Mesendoderm (in vitro differentiated cells): ENCODE measurements around the gene WDR37.
A peak's percentile ranks its signal among the peaks of the same experiment; 100 is the strongest.
"Not testable (repeated sequence)": the region's sequence is repeated elsewhere in the genome, so short reads cannot be mapped to it uniquely, and the experiment has no call there.

Experiments used
- DNase-seq: peaks from one replicate; pipeline ENCODE4 v3.0.0; 2013
- H2AK5ac ChIP-seq: 2 replicates; pipeline ENCODE4 v1.6.1; 2013; ENCODE audit warnings: low read length, inconsistent platforms
- H2BK120ac ChIP-seq: 2 replicates; pipeline ENCODE4 v1.6.1; 2013; ENCODE audit warnings: low read depth, mild to moderate bottlenecking, low read length, moderate library complexity, mixed read lengths
- H2BK15ac ChIP-seq: replicated peaks from 2 replicates; pipeline ENCODE4 v1.6.1; 2013; ENCODE audit warnings: low read depth, mild to moderate bottlenecking, moderate library complexity
- H2BK5ac ChIP-seq: 2 replicates; pipeline ENCODE4 v1.6.1; 2013; ENCODE audit warnings: low read length, inconsistent platforms
- H3K18ac ChIP-seq: 2 replicates; pipeline ENCODE4 v1.6.1; 2013; ENCODE audit warnings: mild to moderate bottlenecking, low read length, mixed read lengths
- H3K23ac ChIP-seq: one replicate; pipeline ENCODE4 v1.6.1; 2013; ENCODE audit warnings: low read length
- H3K27ac ChIP-seq: 2 replicates; pipeline ENCODE4 v1.5.1; 2013; ENCODE audit warnings: low read depth, mild to moderate bottlenecking, inconsistent platforms, low read length, moderate library complexity
- H3K27me3 ChIP-seq: 2 replicates; pipeline ENCODE4 v1.6.1; 2013; ENCODE audit warnings: low read length, control low read depth, mild to moderate bottlenecking, inconsistent platforms; ENCODE audit not compliant: insufficient read depth, poor library complexity
- H3K36me3 ChIP-seq: 2 replicates; pipeline ENCODE4 v1.6.1; 2013; ENCODE audit warnings: low read length, inconsistent platforms; ENCODE audit not compliant: control insufficient read depth, insufficient read depth
- H3K4ac ChIP-seq: one replicate; pipeline ENCODE4 v1.6.1; 2013; ENCODE audit warnings: low read depth, mild to moderate bottlenecking, low read length, moderate library complexity
- H3K4me1 ChIP-seq: 2 replicates; pipeline ENCODE4 v1.6.1; 2013; ENCODE audit warnings: low read depth, low read length, inconsistent platforms; ENCODE audit not compliant: control insufficient read depth
- H3K4me2 ChIP-seq: 2 replicates; pipeline ENCODE4 v1.6.1; 2013; ENCODE audit warnings: low read length
- H3K4me3 ChIP-seq: 2 replicates; pipeline ENCODE4 v1.5.1; 2013; ENCODE audit warnings: mild to moderate bottlenecking, low read length
- H3K56ac ChIP-seq: one replicate; pipeline ENCODE4 v1.6.1; 2013; ENCODE audit warnings: low read length
- H3K79me1 ChIP-seq: 2 replicates; pipeline ENCODE4 v1.6.1; 2013; ENCODE audit warnings: low read length, inconsistent platforms
- H3K79me2 ChIP-seq: 2 replicates; pipeline ENCODE4 v1.6.1; 2013; ENCODE audit warnings: mild to moderate bottlenecking, low read length; ENCODE audit not compliant: control insufficient read depth, insufficient read depth
- H3K9ac ChIP-seq: 2 replicates; pipeline ENCODE4 v1.6.1; 2013; ENCODE audit warnings: low read length, inconsistent platforms
- H4K5ac ChIP-seq: one replicate; pipeline ENCODE4 v1.6.1; 2013; ENCODE audit warnings: low read length
- H4K8ac ChIP-seq: one replicate; pipeline ENCODE4 v1.6.1; 2013; ENCODE audit warnings: low read depth, mild to moderate bottlenecking, control low read depth, low read length, moderate library complexity
- WGBS: extraction: QIAGEN DNeasy Blood & Tissue Kit; methylation state at CpG from one replicate; pipeline ENCODE4 v1.1.7; 2013; ENCODE audit warnings: low lambda C conversion rate, missing lambda C conversion rate; ENCODE audit not compliant: insufficient coverage; ENCODE audit errors: extremely low coverage; 5-methylcytosine and 5-hydroxymethylcytosine counted together

Gene WDR37

GRCh38 chr10:1118318-1118717, 62.1 kb downstream of the WDR37 start:
- H3K9ac ChIP-seq, H3K4me2 ChIP-seq, H3K18ac ChIP-seq, H2AK5ac ChIP-seq, H4K8ac ChIP-seq, H3K56ac ChIP-seq, H3K23ac ChIP-seq, H3K79me1 ChIP-seq, H3K27ac ChIP-seq, H3K79me2 ChIP-seq, H2BK120ac ChIP-seq, H3K4me1 ChIP-seq, H3K4me3 ChIP-seq, H2BK15ac ChIP-seq, H2BK5ac ChIP-seq, H3K36me3 ChIP-seq, H3K4ac ChIP-seq, H4K5ac ChIP-seq, DNase-seq, H3K27me3 ChIP-seq: not testable (repeated sequence)
- WGBS, result no CpG with 5 or more reads among the region's 6 CpGs

- no peaks in the 10 kb centered on the region for H3K79me2 ChIP-seq
- no peaks in the 10 kb centered on the region for H3K27me3 ChIP-seq
- no peak overlapping the region for H3K27ac ChIP-seq
- WGBS, result no CpG with 5 or more reads among the region's 8 CpGs
- no peak overlapping the region for H2BK5ac ChIP-seq
- H3K4me2 ChIP-seq, result no peak overlapping the region
- H2BK120ac ChIP-seq, result no peak overlapping the region
- no peak overlapping the region for H3K18ac ChIP-seq
- no peak overlapping the region for H2BK15ac ChIP-seq
- no peak overlapping the region for H3K23ac ChIP-seq
- H3K4me3 ChIP-seq, result no peak overlapping the region
- no peak overlapping the region for H3K9ac ChIP-seq
- no peak overlapping the region for H2AK5ac ChIP-seq
- DNase-seq, result no peak
- no peak overlapping the region for H3K56ac ChIP-seq
- no peaks in the 10 kb centered on the region for H3K36me3 ChIP-seq
- H3K4ac ChIP-seq, result no peak overlapping the region
- no peak overlapping the region for H4K8ac ChIP-seq
- no peaks in the 10 kb centered on the region for H3K79me1 ChIP-seq
- no peaks in the 10 kb centered on the region for H3K4me1 ChIP-seq
- no peak overlapping the region for H4K5ac ChIP-seq
Measured at GRCh38 chr10:1119027-1119426, 62.8 kb downstream of the WDR37 start.

GRCh38 chr10:1119501-1119900, 63.3 kb downstream of the WDR37 start:
- no peaks in the 10 kb centered on the region for H3K36me3 ChIP-seq
- H3K56ac ChIP-seq, result no peak overlapping the region
- H4K5ac ChIP-seq, result no peak overlapping the region
- H3K79me1 ChIP-seq, result no peaks in the 10 kb centered on the region
- H2BK15ac ChIP-seq, result no peak overlapping the region
- H3K79me2 ChIP-seq, result no peaks in the 10 kb centered on the region
- H3K4me3 ChIP-seq, result no peak overlapping the region
- H2BK5ac ChIP-seq, result no peak overlapping the region
- H3K4me2 ChIP-seq, result no peak overlapping the region
- no peak overlapping the region for H3K9ac ChIP-seq
- H2BK120ac ChIP-seq, result no peak overlapping the region
- WGBS, result no CpG with 5 or more reads among the region's 6 CpGs
- no peak overlapping the region for H3K4ac ChIP-seq
- no peak for DNase-seq
- H3K4me1 ChIP-seq, result no peaks in the 10 kb centered on the region
- no peak overlapping the region for H3K27ac ChIP-seq
- no peak overlapping the region for H3K23ac ChIP-seq
- H2AK5ac ChIP-seq, result no peak overlapping the region
- no peak overlapping the region for H4K8ac ChIP-seq
- H3K18ac ChIP-seq, result no peak overlapping the region
- H3K27me3 ChIP-seq, result no peaks in the 10 kb centered on the region

DNA sequence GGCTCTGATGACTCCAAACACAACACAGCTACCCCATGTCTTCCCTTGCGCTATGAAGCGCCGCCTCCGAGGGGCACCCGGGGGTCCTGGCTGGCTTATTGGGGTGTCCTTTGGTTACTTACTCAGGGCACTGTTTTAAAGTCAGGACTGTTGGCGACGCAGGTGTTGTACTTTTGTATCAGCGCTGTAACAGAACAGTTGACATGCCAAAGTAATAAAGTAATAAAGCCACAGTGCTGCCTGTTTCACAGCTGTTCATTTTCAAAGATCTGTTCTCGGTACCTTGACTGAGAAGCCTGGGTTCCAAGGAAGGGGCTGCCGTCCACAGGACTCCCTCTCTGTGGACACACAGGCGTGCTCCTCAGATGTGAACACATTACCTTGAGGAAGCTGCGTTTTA, 64.1 kb downstream of the WDR37 start:
- H3K23ac ChIP-seq, result no peak overlapping the region
- H3K4ac ChIP-seq, result no peak overlapping the region
- no peak overlapping the region for H3K18ac ChIP-seq
- H4K8ac ChIP-seq, result no peak overlapping the region
- no peaks in the 10 kb centered on the region for H3K79me2 ChIP-seq
- no peak overlapping the region for H2AK5ac ChIP-seq
- H4K5ac ChIP-seq, result no peak overlapping the region
- no peak overlapping the region for H2BK15ac ChIP-seq
- no CpG with 5 or more reads among the region's 12 CpGs for WGBS
- no peak overlapping the region for H3K4me2 ChIP-seq
- no peaks in the 10 kb centered on the region for H3K79me1 ChIP-seq
- no peak overlapping the region for H3K27ac ChIP-seq
- H2BK120ac ChIP-seq, result no peak overlapping the region
- peaks cover 2% of the 10 kb centered on the region for H3K36me3 ChIP-seq
- H2BK5ac ChIP-seq, result no peak overlapping the region
- no peak overlapping the region for H3K56ac ChIP-seq
- H3K27me3 ChIP-seq, result no peaks in the 10 kb centered on the region
- no peak overlapping the region for H3K9ac ChIP-seq
- no peak overlapping the region for H3K4me3 ChIP-seq
- no peaks in the 10 kb centered on the region for H3K4me1 ChIP-seq
- DNase-seq, result no peak

DNA sequence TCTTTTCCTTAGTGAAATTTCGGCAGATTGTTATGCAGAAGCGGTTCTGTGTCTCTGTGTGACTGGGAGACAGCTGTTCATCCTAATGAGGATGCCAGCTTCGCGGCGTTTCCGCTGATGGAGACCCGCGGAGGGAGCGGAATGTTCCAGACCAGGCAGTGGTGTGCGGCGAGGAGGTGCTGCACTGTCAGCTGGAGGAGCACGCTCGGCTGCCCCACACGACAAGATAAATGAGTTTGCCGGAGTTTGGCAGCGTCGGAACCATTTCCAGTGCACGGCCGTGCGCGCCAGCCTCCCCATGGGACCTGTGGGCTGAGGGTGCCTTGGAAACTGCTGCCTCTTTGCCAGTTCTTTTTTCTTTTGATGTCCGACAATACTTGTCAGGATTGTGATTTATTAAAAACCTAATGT, 64.6 kb downstream of the WDR37 start:
- Histone ChIP-seq H2AK5ac (no peak overlapping the region), H3K4me1 (no peaks in the 10 kb centered on the region), H3K23ac (no peak overlapping the region), H4K5ac (no peak overlapping the region), H3K36me3 (peaks cover 2% of the 10 kb centered on the region), H3K4me3 (no peak overlapping the region), H3K4ac (no peak overlapping the region), H3K9ac (no peak overlapping the region), H3K79me1 (no peaks in the 10 kb centered on the region), H2BK120ac (no peak overlapping the region), H4K8ac (no peak overlapping the region), H2BK15ac (no peak overlapping the region), H3K27ac (no peak overlapping the region), H3K18ac (no peak overlapping the region), H3K56ac (no peak overlapping the region), H3K4me2 (no peak overlapping the region), H3K27me3 (no peaks in the 10 kb centered on the region), H2BK5ac (no peak overlapping the region), H3K79me2 (no peaks in the 10 kb centered on the region)
- WGBS, result no CpG with 5 or more reads among the region's 22 CpGs
- no peak for DNase-seq

GRCh38 chr10:1121271-1121970, 65.2 kb downstream of the WDR37 start:
- peaks cover 2% of the 10 kb centered on the region for H3K36me3 ChIP-seq
- DNase-seq, result peak; percentile 14

More at GRCh38 chr10:1121271-1121970, 65.2 kb downstream of the WDR37 start:
- H4K5ac ChIP-seq, result no peak overlapping the region
- WGBS, result no CpG with 5 or more reads among the region's 23 CpGs
- H3K18ac ChIP-seq, result no peak overlapping the region
- H3K9ac ChIP-seq, result no peak overlapping the region
- no peak overlapping the region for H3K4me2 ChIP-seq
- no peak overlapping the region for H3K23ac ChIP-seq
- H3K56ac ChIP-seq, result no peak overlapping the region
- H3K4me1 ChIP-seq, result no peaks in the 10 kb centered on the region
- H4K8ac ChIP-seq, result no peak overlapping the region
- H2AK5ac ChIP-seq, result no peak overlapping the region
- H3K27me3 ChIP-seq, result no peaks in the 10 kb centered on the region
- no peak overlapping the region for H3K4ac ChIP-seq
- no peak overlapping the region for H2BK15ac ChIP-seq
- H3K79me1 ChIP-seq, result no peaks in the 10 kb centered on the region
- no peak overlapping the region for H2BK5ac ChIP-seq
- H3K79me2 ChIP-seq, result no peaks in the 10 kb centered on the region
- no peak overlapping the region for H2BK120ac ChIP-seq
- H3K4me3 ChIP-seq, result no peak overlapping the region
- no peak overlapping the region for H3K27ac ChIP-seq
